ENCODE results near the gene PEX11G. TPM values are rescaled to one million over a fixed set of nuclear protein-coding genes. Genes with fewer than 3 reads are reported as not detected.

Gene PEX11G
- total RNA-seq, 4 donors from 2014 or later: 2.9 to 5.2 (median 4.1) TPM

DNA sequence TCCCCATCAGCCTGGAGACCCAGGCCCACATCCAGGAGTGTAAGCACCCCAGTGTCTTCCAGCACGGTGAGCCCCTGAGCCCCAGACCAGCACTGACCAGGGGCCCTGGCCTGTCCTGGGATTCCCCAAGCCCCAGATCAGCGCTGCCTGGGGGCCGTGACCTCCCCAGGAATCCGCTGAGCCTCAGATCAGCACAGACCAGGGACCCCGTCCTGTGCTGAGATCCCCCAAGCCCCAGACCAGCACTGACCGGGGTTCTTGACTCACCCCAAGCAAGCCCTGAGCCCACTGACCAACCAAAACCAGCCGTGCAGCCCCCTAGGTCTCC, 39.3 kb upstream of the PEX11G start:
- H3K4me1 ChIP-seq: peaks cover 15% of the 10 kb centered on the region
- no peak overlapping the region for H3K4me3 ChIP-seq
- TF ChIP-seq POLR2A (IDR thresholded peaks at IDR 0.05) (no peak), CTCF (IDR thresholded peaks at IDR 0.05) (no peak), POLR2AphosphoS5 (IDR thresholded peaks at IDR 0.05) (no peak), EP300 (IDR thresholded peaks at IDR 0.05) (no peak)
- no peak for DNase-seq (ENCODE audit: low spot score in 2 of 2)
- no peaks in the 10 kb centered on the region for H3K9me3 ChIP-seq
- peaks cover 73% of the 10 kb centered on the region for H3K36me3 ChIP-seq
- H3K27ac ChIP-seq: no peak overlapping the region
- H3K27me3 ChIP-seq: no peaks in the 10 kb centered on the region
- 84% methylated on average over 3 of the region's 7 CpGs for WGBS

DNA sequence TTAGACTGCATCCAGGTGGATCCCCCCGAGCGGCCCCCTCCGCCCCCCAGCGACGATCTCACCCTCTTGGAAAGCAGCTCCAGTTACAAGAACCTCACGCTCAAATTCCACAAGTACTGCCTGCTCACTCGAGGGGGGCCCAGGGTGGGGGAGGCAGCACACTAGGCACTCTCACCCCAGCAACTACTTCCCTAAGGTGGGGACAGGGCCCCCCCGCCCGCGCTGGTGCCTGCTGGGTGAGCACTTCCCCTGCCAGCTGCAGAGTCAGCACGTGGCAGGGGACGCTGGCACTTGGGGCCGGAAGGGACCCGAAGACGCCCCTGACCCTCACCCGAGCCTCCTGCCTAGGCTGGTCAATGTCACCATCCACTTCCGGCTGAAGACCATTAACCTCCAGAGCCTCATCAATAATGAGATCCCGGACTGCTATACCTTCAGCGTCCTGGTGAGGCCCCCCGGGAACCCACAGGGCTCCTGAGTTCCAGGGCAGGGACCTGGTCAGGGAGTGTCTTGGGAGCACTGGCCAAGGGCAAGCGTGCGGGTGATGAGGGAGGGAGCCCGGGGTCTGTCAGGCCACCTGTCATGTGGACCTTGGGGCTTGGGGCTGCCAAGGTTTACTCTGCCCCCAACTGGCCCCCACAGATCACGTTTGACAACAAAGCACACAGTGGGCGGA, 38.8 kb upstream of the PEX11G start:
- WGBS: 88% methylated on average over 9 of the region's 25 CpGs
- peaks cover 73% of the 10 kb centered on the region for H3K36me3 ChIP-seq
- H3K4me3 ChIP-seq: no peak overlapping the region
- TF ChIP-seq POLR2A (IDR thresholded peaks at IDR 0.05): no peak
- no peak for TF ChIP-seq EP300 (IDR thresholded peaks at IDR 0.05)
- no peak for TF ChIP-seq POLR2AphosphoS5 (IDR thresholded peaks at IDR 0.05)
- no peak for TF ChIP-seq CTCF (IDR thresholded peaks at IDR 0.05)
- H3K9me3 ChIP-seq: no peaks in the 10 kb centered on the region
- H3K27me3 ChIP-seq: no peaks in the 10 kb centered on the region
- peaks cover 18% of the 10 kb centered on the region for H3K4me1 ChIP-seq
- H3K27ac ChIP-seq: no peak overlapping the region
- DNase-seq (ENCODE audit: low spot score in 2 of 2): no peak

DNA sequence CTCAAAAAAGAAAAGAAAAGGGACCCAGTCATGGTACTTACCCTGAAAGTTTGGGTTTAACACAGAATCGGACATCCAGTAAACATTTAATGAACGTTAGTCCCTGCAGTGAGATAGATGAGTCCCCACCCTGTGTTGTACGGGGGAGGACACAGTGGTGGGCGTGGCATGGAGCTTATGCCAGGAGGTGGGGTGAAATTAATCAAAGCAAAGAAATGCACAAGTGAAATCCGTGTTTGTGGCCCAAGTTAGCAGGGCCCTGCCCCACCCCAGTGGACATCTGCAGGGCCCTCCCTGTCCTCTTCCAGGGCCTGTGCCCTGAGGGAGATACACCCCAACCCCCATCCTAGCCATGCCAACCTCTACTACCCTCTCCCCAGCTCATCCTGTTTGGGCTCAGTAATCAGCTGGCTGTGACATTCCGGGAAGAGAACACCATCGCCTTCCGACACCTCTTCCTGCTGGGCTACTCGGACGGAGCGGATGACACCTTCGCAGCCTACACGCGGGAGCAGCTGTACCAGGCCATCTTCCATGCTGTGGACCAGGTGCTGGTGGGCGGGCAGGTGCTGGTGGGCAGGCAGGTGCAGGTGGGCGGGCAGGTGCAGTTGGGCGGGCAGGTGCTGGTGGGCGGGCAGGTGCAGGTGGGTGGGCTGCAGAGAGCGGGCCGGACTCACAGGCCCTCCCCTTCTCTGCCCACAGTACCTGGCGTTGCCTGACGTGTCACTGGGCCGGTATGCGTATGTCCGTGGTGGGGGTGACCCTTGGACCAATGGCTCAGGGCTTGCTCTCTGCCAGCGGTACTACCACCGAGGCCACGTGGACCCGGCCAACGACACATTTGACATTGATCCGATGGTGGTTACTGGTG, 37.5 kb upstream of the PEX11G start:
- Histone ChIP-seq H3K4me1 (peaks cover 27% of the 10 kb centered on the region), H3K4me3 (no peak overlapping the region), H3K9me3 (no peaks in the 10 kb centered on the region), H3K36me3 (peaks cover 65% of the 10 kb centered on the region), H3K27ac (no peak overlapping the region), H3K27me3 (no peaks in the 10 kb centered on the region)
- no peak for DNase-seq (ENCODE audit: low spot score in 2 of 2)
- WGBS: 88% methylated on average over 24 of the region's 31 CpGs
- TF ChIP-seq POLR2A (IDR thresholded peaks at IDR 0.05) (no peak), EP300 (IDR thresholded peaks at IDR 0.05) (no peak), CTCF (IDR thresholded peaks at IDR 0.05) (no peak), POLR2AphosphoS5 (IDR thresholded peaks at IDR 0.05) (no peak)

DNA sequence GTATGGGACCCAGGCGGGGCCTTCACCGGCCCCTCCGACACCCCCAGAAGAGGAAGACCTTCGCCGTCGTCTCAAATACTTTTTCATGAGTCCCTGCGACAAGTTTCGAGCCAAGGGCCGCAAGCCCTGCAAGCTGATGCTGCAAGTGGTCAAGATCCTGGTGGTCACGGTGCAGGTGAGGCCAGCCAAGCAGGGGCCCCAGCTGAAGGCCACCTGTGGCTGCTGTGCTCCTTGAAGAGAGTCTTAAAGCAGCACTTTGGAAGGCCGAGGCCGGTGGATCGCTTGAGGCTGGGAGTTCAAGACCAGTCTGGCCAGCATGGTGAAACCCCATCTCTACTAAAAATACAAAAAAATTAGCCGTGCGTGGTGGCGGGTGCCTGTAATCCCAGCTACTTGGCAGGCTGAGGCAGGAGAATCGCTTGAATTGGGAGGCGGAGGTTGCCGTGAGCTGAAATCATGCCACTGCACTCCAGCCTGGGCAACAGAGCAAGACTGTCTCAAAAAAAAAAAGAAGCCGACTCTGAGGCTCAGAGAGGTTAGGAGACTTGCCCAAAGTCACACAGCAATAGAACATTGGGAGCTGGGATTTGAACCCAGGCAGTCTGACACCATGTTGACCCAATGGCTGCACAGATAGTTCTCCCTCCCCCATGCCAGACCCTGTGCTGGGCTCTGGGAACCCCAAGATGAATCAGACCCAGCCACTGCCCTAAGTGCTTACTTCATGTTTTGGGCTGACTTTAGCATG, 36.3 kb upstream of the PEX11G start:
- Histone ChIP-seq H3K9me3 (no peaks in the 10 kb centered on the region), H3K27ac (no peak overlapping the region), H3K4me3 (no peak overlapping the region), H3K4me1 (peaks cover 27% of the 10 kb centered on the region), H3K27me3 (no peaks in the 10 kb centered on the region), H3K36me3 (peaks cover 57% of the 10 kb centered on the region)
- no peak for TF ChIP-seq CTCF (IDR thresholded peaks at IDR 0.05)
- TF ChIP-seq POLR2AphosphoS5 (IDR thresholded peaks at IDR 0.05): no peak
- no peak for TF ChIP-seq POLR2A (IDR thresholded peaks at IDR 0.05)
- TF ChIP-seq EP300 (IDR thresholded peaks at IDR 0.05): no peak
- 94% methylated on average over 20 of the region's 20 CpGs for WGBS
- DNase-seq (ENCODE audit: low spot score in 2 of 2): no peak

DNA sequence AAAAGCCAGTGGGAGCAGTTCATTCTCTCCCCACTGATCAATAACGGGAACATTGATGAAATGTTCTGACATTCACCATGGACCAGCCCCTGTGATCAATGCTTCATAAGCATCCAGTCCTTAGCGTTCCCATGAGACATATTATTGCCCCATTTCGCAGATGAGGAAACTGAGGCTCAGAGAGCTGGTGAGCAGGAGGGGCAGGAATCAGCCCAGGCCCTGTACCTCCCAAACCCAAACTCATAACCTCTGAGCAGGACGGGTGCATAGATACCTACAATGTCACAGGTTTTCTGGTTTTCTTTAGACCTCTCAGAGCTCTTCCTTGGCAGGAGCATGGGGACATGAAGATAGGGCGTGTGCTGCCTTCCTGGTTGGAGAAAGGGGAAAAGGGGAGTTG, 35.7 kb upstream of the PEX11G start:
- TF ChIP-seq POLR2A (IDR thresholded peaks at IDR 0.05) (no peak), CTCF (IDR thresholded peaks at IDR 0.05) (no peak), POLR2AphosphoS5 (IDR thresholded peaks at IDR 0.05) (no peak), EP300 (IDR thresholded peaks at IDR 0.05) (no peak)
- 98% methylated on average over 5 of the region's 5 CpGs for WGBS
- no peak for DNase-seq (ENCODE audit: low spot score in 2 of 2)
- H3K4me3 ChIP-seq: no peak overlapping the region
- H3K27ac ChIP-seq: no peak overlapping the region
- no peaks in the 10 kb centered on the region for H3K27me3 ChIP-seq
- no peaks in the 10 kb centered on the region for H3K9me3 ChIP-seq
- H3K36me3 ChIP-seq: peaks cover 57% of the 10 kb centered on the region
- peaks cover 27% of the 10 kb centered on the region for H3K4me1 ChIP-seq
